ENCODE measurements around the gene FALEC.
"Not testable (repeated sequence)": the region's sequence is repeated elsewhere in the genome, so short reads cannot be mapped to it uniquely, and the experiment has no call there.

FALEC gene

DNA sequence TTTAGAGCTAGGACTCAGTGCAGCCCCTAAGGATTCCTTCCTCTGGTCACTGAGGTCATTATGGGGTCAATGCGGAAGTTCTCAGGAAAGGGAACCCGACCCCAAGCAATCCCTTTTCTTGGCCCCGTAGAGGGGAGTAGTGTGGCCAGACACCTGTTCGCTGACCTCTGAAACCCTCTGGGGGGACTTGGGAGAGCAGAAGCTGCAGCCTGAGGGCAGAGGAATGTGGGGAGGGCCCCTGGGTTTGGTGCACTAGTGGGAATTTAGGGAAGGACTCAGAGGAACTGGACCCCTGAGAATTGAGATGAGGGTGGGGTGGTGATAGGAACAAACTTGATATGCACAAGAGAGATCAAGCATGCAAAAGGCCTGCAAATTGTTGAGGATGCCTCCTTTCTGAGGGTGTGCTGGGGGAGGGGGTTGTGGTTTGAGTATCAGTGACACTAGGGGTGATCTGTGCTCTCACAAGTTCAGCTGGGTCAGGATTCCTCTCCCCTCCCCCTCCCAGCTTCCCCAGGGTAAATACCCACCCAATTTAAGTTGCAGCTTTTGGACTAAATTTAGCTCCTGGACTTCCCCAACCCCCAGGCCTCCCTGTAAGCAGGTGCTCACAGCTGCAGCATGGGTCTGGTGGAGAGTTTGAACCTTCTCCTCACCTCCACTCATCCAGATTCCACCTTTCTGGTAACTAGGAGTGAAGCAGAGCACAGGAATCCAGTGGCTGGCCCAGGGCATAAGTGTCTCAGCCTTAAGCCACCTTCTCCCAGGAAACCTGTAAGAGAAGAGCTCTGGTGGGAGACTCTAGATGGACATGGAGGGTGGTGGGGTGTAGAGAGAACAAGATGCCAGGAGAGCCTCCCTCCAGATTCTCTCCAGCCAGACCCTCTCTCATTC is 47.1 kb downstream of the FALEC start:
- H3K9ac ChIP-seq (ENCODE audit: low read length), result peak overlapping the region; percentile 86
- peaks cover 43% of the 10 kb centered on the region for H3K4me1 ChIP-seq (ENCODE audit: control insufficient read depth, low read depth, low read length)
- H3K4me3 ChIP-seq (ENCODE audit: low read length), result peak overlapping the region; percentile 78
- no peaks in the 10 kb centered on the region for H3K27me3 ChIP-seq (ENCODE audit: control insufficient read depth, insufficient read depth, low read length)
- no peaks in the 10 kb centered on the region for H3K9me3 ChIP-seq (ENCODE audit: control insufficient read depth, low read depth, low read length)
- no peaks in the 10 kb centered on the region for H3K36me3 ChIP-seq (ENCODE audit: control insufficient read depth, low read depth, low read length)
- peak overlapping the region; percentile 87 for H3K27ac ChIP-seq (ENCODE audit: low read length)

DNA sequence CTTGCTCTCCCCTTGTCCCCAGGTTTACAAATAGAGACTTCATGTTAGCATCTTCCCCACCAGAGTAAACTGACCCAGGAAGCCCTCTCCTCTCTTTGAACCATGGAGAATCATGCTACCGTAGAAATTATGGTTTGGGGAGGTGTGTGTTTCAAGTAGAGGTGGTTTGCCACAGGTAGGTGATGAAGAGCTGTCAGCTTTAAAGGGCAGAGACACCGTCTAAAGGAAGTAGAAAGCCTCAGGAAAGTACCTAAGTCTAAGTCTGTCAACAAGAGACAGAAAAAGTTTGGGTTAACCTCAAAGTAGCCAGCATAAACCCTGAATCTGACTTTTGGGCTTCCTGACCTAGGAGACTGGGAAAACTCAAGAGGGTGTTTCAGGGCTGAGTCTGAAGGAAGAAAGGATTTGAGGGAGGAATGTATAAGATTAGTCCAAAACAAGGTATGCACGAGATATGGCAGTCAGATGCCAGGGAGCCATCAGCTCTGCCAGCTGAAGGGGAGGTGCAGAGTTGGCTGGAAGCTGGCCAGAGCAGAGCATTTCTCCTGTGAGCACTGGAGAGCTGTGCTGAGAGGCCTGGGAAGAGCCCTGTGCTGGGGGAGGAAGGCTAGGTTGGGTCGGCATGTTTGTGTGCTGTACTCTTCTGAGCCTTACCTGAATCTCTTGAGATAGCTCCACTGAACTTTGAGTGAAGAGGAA is 47.9 kb downstream of the FALEC start:
- H3K36me3 ChIP-seq (ENCODE audit: control insufficient read depth, low read depth, low read length), result no peaks in the 10 kb centered on the region
- peak overlapping the region; percentile 78 for H3K4me3 ChIP-seq (ENCODE audit: low read length)
- no peaks in the 10 kb centered on the region for H3K9me3 ChIP-seq (ENCODE audit: control insufficient read depth, low read depth, low read length)
- peaks cover 51% of the 10 kb centered on the region for H3K4me1 ChIP-seq (ENCODE audit: control insufficient read depth, low read depth, low read length)
- H3K27ac ChIP-seq (ENCODE audit: low read length), result peak overlapping the region; percentile 87
- H3K27me3 ChIP-seq (ENCODE audit: control insufficient read depth, insufficient read depth, low read length), result no peaks in the 10 kb centered on the region
- H3K9ac ChIP-seq (ENCODE audit: low read length), result peak overlapping the region; percentile 86

DNA sequence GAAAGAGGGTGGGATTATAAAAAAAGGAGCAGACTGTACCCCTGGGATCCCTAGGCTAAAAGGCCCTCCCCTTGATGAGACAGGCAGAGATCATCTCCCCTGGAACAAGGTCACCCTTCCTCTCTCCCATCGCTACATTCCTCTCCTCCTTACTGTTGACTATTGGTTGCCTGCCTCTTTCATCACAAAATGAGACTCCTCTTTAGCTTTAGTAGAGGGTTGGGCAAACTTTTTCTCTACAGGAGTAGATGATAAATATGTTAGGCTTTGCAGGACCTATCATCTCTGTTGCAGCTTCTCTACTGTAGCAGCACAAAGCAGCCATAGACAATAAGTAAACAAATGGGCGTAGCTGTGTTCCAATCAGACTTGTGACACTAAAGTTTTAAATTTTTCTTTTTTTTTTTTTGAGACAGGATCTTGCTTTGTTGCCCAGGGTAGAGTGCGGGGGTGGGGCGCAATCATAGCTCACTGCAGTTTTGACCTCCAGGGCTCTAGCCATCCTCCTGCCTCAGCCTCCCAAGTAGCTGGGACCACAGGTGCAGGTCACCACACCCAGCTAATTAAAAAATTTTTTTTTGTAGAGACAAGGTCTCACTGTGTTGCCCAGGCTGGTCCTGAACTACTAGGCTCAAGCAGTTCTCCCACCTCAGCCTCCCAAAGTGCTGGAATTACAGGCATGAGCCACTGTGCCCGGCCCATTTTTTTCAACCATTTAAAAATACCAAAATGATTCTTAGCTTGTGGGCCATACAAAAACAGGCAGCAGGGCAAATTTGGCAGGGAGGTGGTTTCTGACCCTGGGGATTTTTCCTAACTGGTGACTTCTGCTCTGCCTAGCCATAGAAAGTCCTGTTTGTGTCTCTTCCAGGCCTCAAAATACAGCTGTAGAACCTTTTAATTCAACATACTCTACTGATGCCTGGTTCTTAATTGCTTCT is 48.8 kb downstream of the FALEC start:
- Histone ChIP-seq H3K27ac (ENCODE audit: low read length) (no peak overlapping the region), H3K36me3 (ENCODE audit: control insufficient read depth, low read depth, low read length) (no peaks in the 10 kb centered on the region), H3K9ac (ENCODE audit: low read length) (no peak overlapping the region), H3K27me3 (ENCODE audit: control insufficient read depth, insufficient read depth, low read length) (no peaks in the 10 kb centered on the region), H3K4me1 (ENCODE audit: control insufficient read depth, low read depth, low read length) (peaks cover 59% of the 10 kb centered on the region), H3K4me3 (ENCODE audit: low read length) (no peak overlapping the region), H3K9me3 (ENCODE audit: control insufficient read depth, low read depth, low read length) (no peaks in the 10 kb centered on the region)

DNA sequence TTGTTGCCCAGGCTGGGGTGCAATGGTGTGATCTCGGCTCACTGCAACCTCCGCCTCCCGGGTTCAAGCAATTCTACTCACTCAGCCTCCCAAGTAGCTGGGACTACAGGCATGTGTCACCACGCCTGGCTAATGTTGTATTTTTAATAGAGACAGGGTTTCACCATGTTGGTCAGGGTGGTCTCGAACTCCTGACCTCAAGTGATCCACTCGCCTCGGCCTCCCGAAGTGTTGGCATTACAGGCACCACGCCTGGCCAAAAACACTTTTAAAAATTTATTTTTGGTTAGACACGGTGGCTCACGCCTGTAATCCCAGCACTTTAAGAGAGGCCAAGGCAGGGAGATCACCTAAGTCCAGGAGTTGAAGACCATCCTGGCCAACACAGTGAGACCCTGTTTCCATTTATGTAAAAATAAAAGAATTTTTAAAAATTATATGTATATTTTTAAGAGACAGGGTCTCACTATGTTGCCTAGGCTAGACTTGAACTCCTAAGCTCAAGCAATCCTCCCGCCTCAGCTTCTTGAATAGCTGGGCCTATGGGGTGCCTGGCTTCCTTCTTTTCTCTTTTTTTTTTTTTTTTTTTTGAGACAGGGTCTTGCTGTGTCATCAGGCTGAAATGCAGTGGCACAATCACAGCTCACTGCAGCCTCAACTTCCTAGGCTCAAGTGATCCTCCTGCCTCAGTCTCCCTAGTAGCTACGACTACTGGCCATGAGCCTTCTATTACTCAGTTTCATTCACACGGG is 49.9 kb downstream of the FALEC start:
- not testable (repeated sequence) for H3K4me3 ChIP-seq (ENCODE audit: low read length); H3K9me3 ChIP-seq (ENCODE audit: control insufficient read depth, low read depth, low read length); H3K9ac ChIP-seq (ENCODE audit: low read length); H3K27me3 ChIP-seq (ENCODE audit: control insufficient read depth, insufficient read depth, low read length); H3K27ac ChIP-seq (ENCODE audit: low read length); H3K36me3 ChIP-seq (ENCODE audit: control insufficient read depth, low read depth, low read length)
- peaks cover 66% of the 10 kb centered on the region for H3K4me1 ChIP-seq (ENCODE audit: control insufficient read depth, low read depth, low read length)

DNA sequence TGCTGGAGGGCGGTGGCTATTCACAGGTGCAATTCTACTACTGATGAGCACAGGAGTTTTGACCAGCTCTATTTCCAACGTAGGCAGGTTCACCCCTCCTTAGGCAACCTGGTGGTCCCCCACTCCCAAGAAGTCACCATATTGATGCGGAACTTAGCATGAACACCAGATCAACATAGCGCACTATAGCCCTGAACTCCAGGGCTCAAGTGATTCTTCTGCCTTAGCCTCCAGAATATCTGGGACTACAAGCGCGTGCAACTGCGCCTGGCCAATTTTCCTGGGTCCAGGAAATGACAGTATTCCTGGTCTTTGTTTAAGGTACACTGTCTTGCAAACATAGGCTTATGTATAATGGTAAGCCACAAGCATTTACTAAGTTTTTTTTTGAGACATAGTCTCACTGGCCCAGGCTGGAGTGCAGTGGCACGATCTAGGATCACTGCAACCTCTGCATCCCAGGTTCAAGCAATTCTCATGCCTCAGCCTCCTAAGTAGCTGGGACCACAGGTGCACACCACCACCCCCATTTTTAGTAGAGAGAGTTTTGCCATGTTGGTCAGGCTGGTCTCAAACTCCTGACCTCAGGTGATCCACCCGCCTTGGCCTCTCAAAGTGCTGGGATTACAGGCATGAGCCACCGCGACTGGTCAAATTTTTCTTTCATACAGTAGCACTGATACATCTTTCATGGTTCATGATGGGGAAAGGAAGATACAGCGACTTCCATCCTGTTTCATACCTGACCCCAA is 51.2 kb downstream of the FALEC start:
- no peaks in the 10 kb centered on the region for H3K9me3 ChIP-seq (ENCODE audit: control insufficient read depth, low read depth, low read length)
- H3K9ac ChIP-seq (ENCODE audit: low read length), result peak overlapping the region; percentile 92
- peak overlapping the region; percentile 98 for H3K27ac ChIP-seq (ENCODE audit: low read length)
- peaks cover 8% of the 10 kb centered on the region for H3K36me3 ChIP-seq (ENCODE audit: control insufficient read depth, low read depth, low read length)
- H3K27me3 ChIP-seq (ENCODE audit: control insufficient read depth, insufficient read depth, low read length), result no peaks in the 10 kb centered on the region
- H3K4me1 ChIP-seq (ENCODE audit: control insufficient read depth, low read depth, low read length), result peaks cover 63% of the 10 kb centered on the region
- H3K4me3 ChIP-seq (ENCODE audit: low read length), result peak overlapping the region; percentile 77

DNA sequence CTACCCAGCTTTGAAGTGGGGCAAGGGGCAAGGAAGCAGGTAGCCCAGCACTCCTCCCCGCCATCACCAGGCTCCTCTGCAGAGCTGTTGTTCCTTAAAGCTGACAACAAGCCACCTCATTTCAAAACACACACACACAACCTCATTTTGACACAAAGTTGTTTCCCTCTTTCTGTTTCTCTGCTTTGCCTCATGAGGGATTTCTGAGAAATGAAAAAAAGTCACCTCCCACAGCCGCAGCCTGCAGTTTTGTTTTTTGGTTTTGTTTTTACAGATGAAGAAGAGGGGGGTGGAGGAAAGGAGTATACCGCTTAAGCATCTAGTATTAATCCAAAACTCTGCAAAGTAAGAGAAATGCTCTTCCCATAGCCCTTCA is 51.8 kb downstream of the FALEC start:
- Histone ChIP-seq H3K4me1 (ENCODE audit: control insufficient read depth, low read depth, low read length) (peaks cover 61% of the 10 kb centered on the region), H3K27me3 (ENCODE audit: control insufficient read depth, insufficient read depth, low read length) (no peaks in the 10 kb centered on the region), H3K9me3 (ENCODE audit: control insufficient read depth, low read depth, low read length) (no peaks in the 10 kb centered on the region), H3K9ac (ENCODE audit: low read length) (peak overlapping the region; percentile 92), H3K4me3 (ENCODE audit: low read length) (peak overlapping the region; percentile 77), H3K27ac (ENCODE audit: low read length) (peak overlapping the region; percentile 98), H3K36me3 (ENCODE audit: control insufficient read depth, low read depth, low read length) (peaks cover 8% of the 10 kb centered on the region)

DNA sequence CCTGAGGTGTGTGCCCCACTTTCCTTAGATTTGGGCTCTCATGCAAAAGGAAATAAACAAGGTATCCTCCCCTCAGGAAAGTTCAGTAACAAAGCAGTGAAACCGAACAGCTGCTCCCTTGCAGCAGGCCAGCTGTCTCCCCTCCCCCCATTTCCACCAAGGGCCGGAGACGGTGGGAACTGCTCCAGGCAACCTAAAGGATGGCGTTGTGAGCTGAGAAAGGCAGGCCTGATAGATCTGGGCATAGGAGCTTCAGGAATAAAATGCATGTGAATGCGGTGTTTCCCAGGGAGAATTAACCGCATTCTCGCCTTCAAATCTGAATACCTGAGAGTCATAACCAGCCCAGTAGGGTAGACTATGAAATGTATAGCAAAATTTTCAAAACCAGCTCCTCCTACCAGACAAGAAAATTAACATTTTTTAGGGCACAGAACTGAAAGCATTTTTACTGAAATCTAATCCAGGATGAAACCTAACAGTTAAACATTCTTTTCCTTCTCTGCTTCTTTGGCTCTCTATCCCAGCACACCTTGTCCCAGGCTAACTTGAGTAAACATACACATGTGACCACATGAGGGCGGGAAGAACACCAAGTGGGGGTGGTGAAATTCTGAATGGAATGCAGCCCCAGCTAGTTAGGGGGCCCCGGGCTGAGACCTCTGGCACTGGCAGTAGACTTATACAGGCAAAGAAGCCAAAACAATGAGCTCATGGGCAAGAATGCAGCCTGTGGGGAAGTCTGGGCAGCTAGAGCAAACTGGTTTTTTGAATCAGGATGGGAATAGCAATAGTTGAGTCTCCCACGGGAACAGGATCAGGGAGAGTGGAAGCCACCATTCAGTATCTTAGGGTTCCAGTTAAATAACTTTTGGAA is 52.4 kb downstream of the FALEC start:
- Histone ChIP-seq H3K27ac (ENCODE audit: low read length) (peak overlapping the region; percentile 98), H3K9me3 (ENCODE audit: control insufficient read depth, low read depth, low read length) (no peaks in the 10 kb centered on the region), H3K27me3 (ENCODE audit: control insufficient read depth, insufficient read depth, low read length) (no peaks in the 10 kb centered on the region), H3K9ac (ENCODE audit: low read length) (peak overlapping the region; percentile 92), H3K36me3 (ENCODE audit: control insufficient read depth, low read depth, low read length) (peaks cover 14% of the 10 kb centered on the region), H3K4me1 (ENCODE audit: control insufficient read depth, low read depth, low read length) (peaks cover 57% of the 10 kb centered on the region), H3K4me3 (ENCODE audit: low read length) (peak overlapping the region; percentile 77)

DNA sequence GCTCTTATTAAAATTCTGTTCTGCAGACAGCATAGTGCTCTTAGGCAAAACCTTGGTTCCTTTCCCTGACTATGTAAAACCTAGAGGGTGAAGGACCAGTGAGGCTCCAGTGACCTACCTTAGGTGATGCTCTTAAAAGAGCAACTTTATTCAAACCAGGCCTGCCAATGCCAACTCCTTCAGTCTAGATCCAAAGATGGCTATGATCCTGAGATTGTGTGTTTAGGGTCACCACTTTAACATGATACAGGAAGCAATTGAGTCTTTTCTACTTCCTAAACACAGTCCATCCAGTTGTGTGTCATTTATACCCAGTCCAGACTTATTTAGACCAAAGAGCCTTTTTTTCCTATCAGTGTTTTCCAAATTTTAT is 53.0 kb downstream of the FALEC start:
- H3K9ac ChIP-seq (ENCODE audit: low read length), result peak overlapping the region; percentile 92
- H3K4me1 ChIP-seq (ENCODE audit: control insufficient read depth, low read depth, low read length), result peaks cover 57% of the 10 kb centered on the region
- H3K9me3 ChIP-seq (ENCODE audit: control insufficient read depth, low read depth, low read length), result no peaks in the 10 kb centered on the region
- H3K4me3 ChIP-seq (ENCODE audit: low read length), result peak overlapping the region; percentile 77
- H3K27ac ChIP-seq (ENCODE audit: low read length), result peak overlapping the region; percentile 98
- H3K36me3 ChIP-seq (ENCODE audit: control insufficient read depth, low read depth, low read length), result peaks cover 21% of the 10 kb centered on the region
- no peaks in the 10 kb centered on the region for H3K27me3 ChIP-seq (ENCODE audit: control insufficient read depth, insufficient read depth, low read length)

DNA sequence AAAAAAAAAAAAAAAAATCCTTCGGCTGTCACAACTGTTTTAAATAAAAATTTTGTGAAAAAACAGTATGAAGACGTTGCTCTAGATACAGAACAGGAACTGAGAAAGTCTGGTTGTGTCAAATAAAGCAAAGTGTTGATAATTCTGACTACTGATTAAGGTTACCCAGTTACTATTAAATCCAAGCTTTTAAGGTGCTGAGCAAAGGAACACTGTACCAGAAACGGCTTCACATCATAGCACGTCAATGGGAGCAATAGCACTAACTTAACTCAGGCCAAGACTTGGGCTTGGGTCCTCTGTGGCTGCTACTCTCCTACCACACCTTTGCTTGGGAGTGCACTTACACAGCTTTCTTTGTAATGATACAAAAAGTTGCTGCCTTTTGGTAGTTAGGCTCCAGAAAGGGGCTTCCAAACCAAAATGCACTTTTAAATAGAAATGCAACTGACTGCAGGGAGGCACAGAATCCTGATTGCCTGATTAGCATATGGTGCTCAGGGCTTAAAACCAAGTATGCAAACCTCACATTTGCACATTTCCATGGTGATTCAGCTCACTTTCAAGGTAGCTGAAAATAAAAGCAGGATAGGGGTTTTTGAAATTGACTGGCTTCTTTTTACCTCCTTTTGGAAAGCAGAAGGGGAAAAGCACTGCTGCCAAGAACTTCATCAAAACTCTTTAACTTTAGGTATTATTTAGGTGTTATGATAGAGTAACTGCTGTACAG is 57.5 kb downstream of the FALEC start:
- H3K9ac ChIP-seq (ENCODE audit: low read length), result no peak overlapping the region
- no peak overlapping the region for H3K27ac ChIP-seq (ENCODE audit: low read length)
- no peak overlapping the region for H3K4me3 ChIP-seq (ENCODE audit: low read length)
- H3K4me1 ChIP-seq (ENCODE audit: control insufficient read depth, low read depth, low read length), result peaks cover 63% of the 10 kb centered on the region
- H3K36me3 ChIP-seq (ENCODE audit: control insufficient read depth, low read depth, low read length), result peaks cover 62% of the 10 kb centered on the region
- H3K9me3 ChIP-seq (ENCODE audit: control insufficient read depth, low read depth, low read length), result no peaks in the 10 kb centered on the region
- no peaks in the 10 kb centered on the region for H3K27me3 ChIP-seq (ENCODE audit: control insufficient read depth, insufficient read depth, low read length)
